Caco-2 (cell line): ENCODE data around the gene PEX6. TPM values are rescaled to one million over a fixed set of nuclear protein-coding genes. Genes with fewer than 3 reads are reported as not detected.
A peak's percentile ranks its signal among the peaks of the same experiment; 100 is the strongest.

Source experiments
- BruUV-seq: library from RNA; stranded (reverse); fragments of 400-500 nt; replicated peaks from 2 replicates; lab custom pipeline; 2021; lab: Mats Ljungman, UMichigan
- CTCF ChIA-PET: fragments of 300-600 bp; sonication (Branson Sonifier 250); formaldehyde crosslinking; loops from one replicate; lab custom pipeline; 2022; ENCODE audit warnings: antibody characterized with exemption; lab: Charles Lee
- POLR2A ChIA-PET: fragments of 300-600 bp; sonication (Branson Sonifier 250); formaldehyde crosslinking; loops from one replicate; lab custom pipeline; 2022; ENCODE audit warnings: antibody characterized with exemption; lab: Charles Lee
- DNase-seq, 2 experiments: peaks; one replicate each; pipeline versions ENCODE4 v3.0.0 to v3.0.0-alpha.2; 2020 to 2022
- H3K27me3 ChIP-seq: replicated peaks from 2 replicates; pipeline ENCODE4 v1.6.0; 2011; ENCODE audit warnings: low read length; ENCODE audit not compliant: control insufficient read depth, insufficient read depth
- H3K36me3 ChIP-seq: 2 replicates; pipeline ENCODE4 v1.5.1; 2011; ENCODE audit warnings: low read length; ENCODE audit not compliant: control insufficient read depth, insufficient read depth
- H3K4me1 ChIP-seq: fragments of 250-450 bp; sonication (Bioruptor Pico); 2 replicates; pipeline ENCODE4 v1.5.1; 2020; ENCODE audit warnings: mild to moderate bottlenecking
- H3K4me3 ChIP-seq: 2 replicates; pipeline ENCODE4 v1.5.1; 2011; ENCODE audit warnings: low read depth, mild to moderate bottlenecking, control low read depth, low read length
- H3K9me3 ChIP-seq: fragments of 250-450 bp; sonication (Bioruptor Pico); 2 replicates; pipeline ENCODE4 v1.5.1; 2020; ENCODE audit warnings: mild to moderate bottlenecking, moderate library complexity
- H3K27ac Mint-ChIP-seq: one replicate; pipeline ENCODE4 v1.8.0; 2022; ENCODE audit warnings: mixed read lengths; ENCODE audit not compliant: unreplicated experiment
- H3K27me3 Mint-ChIP-seq: one replicate; pipeline ENCODE4 v1.8.0; 2022; ENCODE audit warnings: mixed read lengths; ENCODE audit not compliant: insufficient read depth, unreplicated experiment
- H3K36me3 Mint-ChIP-seq: one replicate; pipeline ENCODE4 v1.8.0; 2022; ENCODE audit warnings: mild to moderate bottlenecking, mixed read lengths; ENCODE audit not compliant: insufficient read depth, unreplicated experiment
- H3K4me1 Mint-ChIP-seq: one replicate; pipeline ENCODE4 v1.8.0; 2022; ENCODE audit warnings: low read depth, mixed read lengths; ENCODE audit not compliant: unreplicated experiment
- H3K4me3 Mint-ChIP-seq: one replicate; pipeline ENCODE4 v1.8.0; 2022; ENCODE audit warnings: mild to moderate bottlenecking, moderate library complexity, mixed read lengths; ENCODE audit not compliant: unreplicated experiment
- H3K9me3 Mint-ChIP-seq: one replicate; pipeline ENCODE4 v1.8.0; 2022; ENCODE audit warnings: mixed read lengths; ENCODE audit not compliant: unreplicated experiment
- intact Hi-C: fragments of 100-400 bp; cut with micrococcal nuclease; formaldehyde crosslinking; loops from one replicate; pipeline ENCODE4 v1.10.0; 2022; ENCODE audit not compliant: unreplicated experiment
- total RNA-seq: library from RNA; stranded (reverse); gene quantifications from 2 replicates; pipeline ENCODE4 v1.2.3, GENCODE V29; 2022
- TF ChIP-seq, protein P1 (sequence below), 2 experiments: fragments of 200-600 bp in 1 of 2; IDR thresholded peaks; 1 replicate in 1 of 2; 2 replicates in 1 of 2; pipeline versions ENCODE4 v1.5.1 to v1.8.0; 2011 to 2022; ENCODE audit warnings: antibody characterized with exemption in 1 of 2, control low read depth in 1 of 2, inconsistent platforms in 1 of 2, low read depth in 1 of 2, low read length in 1 of 2, mild to moderate bottlenecking in 1 of 2, moderate library complexity in 1 of 2; ENCODE audit not compliant: insufficient read depth in 1 of 2, severe bottlenecking in 1 of 2, unreplicated experiment in 1 of 2

The PEX6 gene
- total RNA-seq, 1 experiment from 2014 or later, result 6.9 TPM

- TF ChIP-seq, protein P1, sequence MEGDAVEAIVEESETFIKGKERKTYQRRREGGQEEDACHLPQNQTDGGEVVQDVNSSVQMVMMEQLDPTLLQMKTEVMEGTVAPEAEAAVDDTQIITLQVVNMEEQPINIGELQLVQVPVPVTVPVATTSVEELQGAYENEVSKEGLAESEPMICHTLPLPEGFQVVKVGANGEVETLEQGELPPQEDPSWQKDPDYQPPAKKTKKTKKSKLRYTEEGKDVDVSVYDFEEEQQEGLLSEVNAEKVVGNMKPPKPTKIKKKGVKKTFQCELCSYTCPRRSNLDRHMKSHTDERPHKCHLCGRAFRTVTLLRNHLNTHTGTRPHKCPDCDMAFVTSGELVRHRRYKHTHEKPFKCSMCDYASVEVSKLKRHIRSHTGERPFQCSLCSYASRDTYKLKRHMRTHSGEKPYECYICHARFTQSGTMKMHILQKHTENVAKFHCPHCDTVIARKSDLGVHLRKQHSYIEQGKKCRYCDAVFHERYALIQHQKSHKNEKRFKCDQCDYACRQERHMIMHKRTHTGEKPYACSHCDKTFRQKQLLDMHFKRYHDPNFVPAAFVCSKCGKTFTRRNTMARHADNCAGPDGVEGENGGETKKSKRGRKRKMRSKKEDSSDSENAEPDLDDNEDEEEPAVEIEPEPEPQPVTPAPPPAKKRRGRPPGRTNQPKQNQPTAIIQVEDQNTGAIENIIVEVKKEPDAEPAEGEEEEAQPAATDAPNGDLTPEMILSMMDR (IDR thresholded peaks at IDR 0.05; ENCODE audit: insufficient read depth in 1 of 2, low read depth in 1 of 2, low read length in 1 of 2, severe bottlenecking in 1 of 2, unreplicated experiment in 1 of 2), result no peak
- Mint-ChIP-seq H3K27ac (no peak overlapping the region), H3K4me3 (no peak overlapping the region), H3K9me3 (no peaks in the 10 kb centered on the region), H3K27me3 (no peaks in the 10 kb centered on the region), H3K36me3 (peaks cover 80% of the 10 kb centered on the region), H3K4me1 (no peaks in the 10 kb centered on the region)
- no peak overlapping the region for H3K4me3 ChIP-seq
- no peaks in the 10 kb centered on the region for H3K9me3 ChIP-seq
- peaks cover 10% of the 10 kb centered on the region for H3K4me1 ChIP-seq
- BruUV-seq, result no TSS peak
- no peaks in the 10 kb centered on the region for H3K27me3 ChIP-seq
- DNase-seq, result no peak
- peaks cover 3% of the 10 kb centered on the region; the same call in 1 of the 2 replicates for H3K36me3 ChIP-seq
- intact Hi-C loops, result no loop called here
- ChIA-PET CTCF (no interaction called here), POLR2A (no interaction called here)
Observed at GRCh38 chr6:43024436-43024835, 45.5 kb upstream of the PEX6 start.

- POLR2A ChIA-PET, result interaction anchor here (0.5 to 1.0 kb wide), 7 partner anchors 7 to 234 kb away, joined by 3 to 6 read pairs (median 3); partner anchors contain the start of genes CNPY3, CUL7, KLHDC3 and PPP2R5D
- peak within 1 kb of the TSS; percentile 96 for H3K27ac Mint-ChIP-seq
- peaks cover 2% of the 10 kb centered on the region; the same call in 1 of the 2 replicates for H3K36me3 ChIP-seq
Observed at GRCh38 chr6:43021270-43022047, 42.5 kb upstream of the PEX6 start, which contains the start of gene RRP36. Gene RRP36, plus strand, starts transcription at chr6:43021623. Its CDS starts 32 bp downstream, at chr6:43021655.

GRCh38 chr6:43020847-43021246, 41.9 kb upstream of the PEX6 start:
- Histone ChIP-seq H3K4me1 (peaks cover 10% of the 10 kb centered on the region), H3K9me3 (no peaks in the 10 kb centered on the region), H3K27me3 (no peaks in the 10 kb centered on the region), H3K36me3 (peaks cover 2% of the 10 kb centered on the region; the same call in 1 of the 2 replicates), H3K4me3 (peak overlapping the region; percentile 80)
- ChIA-PET CTCF (interaction anchor here (1.2 kb wide), 1 partner anchor 39 kb away, joined by 3 read pairs; the partner anchor contains the start of genes KLC4 and MRPL2), POLR2A (interaction anchor here (0.8 to 1.0 kb wide), 4 partner anchors 12 to 41 kb away, joined by 3 to 4 read pairs (median 3); partner anchors contain the start of genes CUL7 and PPP2R5D)
- DNase-seq, result peak in 1 of 2 experiments; percentile 19
- no peaks in the 10 kb centered on the region for H3K9me3 Mint-ChIP-seq
- peaks cover 49% of the 10 kb centered on the region for H3K36me3 Mint-ChIP-seq
- peak overlapping the region; percentile 96 for H3K4me3 Mint-ChIP-seq
- no peaks in the 10 kb centered on the region for H3K27me3 Mint-ChIP-seq
- TF ChIP-seq, protein P1 (IDR thresholded peaks at IDR 0.05; ENCODE audit: insufficient read depth in 1 of 2, low read depth in 1 of 2, low read length in 1 of 2, severe bottlenecking in 1 of 2, unreplicated experiment in 1 of 2), result no peak
- intact Hi-C loops, result no loop called here
- BruUV-seq, result TSS peak; percentile 86
- H3K27ac Mint-ChIP-seq, result peak overlapping the region; percentile 96
- H3K4me1 Mint-ChIP-seq, result no peaks in the 10 kb centered on the region

More at GRCh38 chr6:43021270-43022047, 42.5 kb upstream of the PEX6 start, which contains the start of gene RRP36:
- CTCF ChIA-PET, result interaction anchor here (1.2 kb wide), 1 partner anchor 38 kb away, joined by 3 read pairs; the partner anchor contains the start of genes KLC4 and MRPL2
- Mint-ChIP-seq H3K27me3 (no peaks in the 10 kb centered on the region), H3K4me1 (no peaks in the 10 kb centered on the region), H3K9me3 (no peaks in the 10 kb centered on the region), H3K36me3 (peaks cover 55% of the 10 kb centered on the region), H3K4me3 (peak within 1 kb of the TSS; percentile 96)
- DNase-seq, result peak; percentile 69 to 80
- Histone ChIP-seq H3K4me1 (peaks cover 10% of the 10 kb centered on the region), H3K9me3 (no peaks in the 10 kb centered on the region), H3K4me3 (peak within 1 kb of the TSS; percentile 80), H3K27me3 (no peaks in the 10 kb centered on the region)
- TF ChIP-seq, protein P1 (IDR thresholded peaks at IDR 0.05; ENCODE audit: insufficient read depth in 1 of 2, low read depth in 1 of 2, low read length in 1 of 2, severe bottlenecking in 1 of 2, unreplicated experiment in 1 of 2), result no peak
- intact Hi-C loops, result no loop called here
- TSS peak; percentile 48 for BruUV-seq
